ENCODE data around the gene PPP3CA.

Gene PPP3CA

DNA sequence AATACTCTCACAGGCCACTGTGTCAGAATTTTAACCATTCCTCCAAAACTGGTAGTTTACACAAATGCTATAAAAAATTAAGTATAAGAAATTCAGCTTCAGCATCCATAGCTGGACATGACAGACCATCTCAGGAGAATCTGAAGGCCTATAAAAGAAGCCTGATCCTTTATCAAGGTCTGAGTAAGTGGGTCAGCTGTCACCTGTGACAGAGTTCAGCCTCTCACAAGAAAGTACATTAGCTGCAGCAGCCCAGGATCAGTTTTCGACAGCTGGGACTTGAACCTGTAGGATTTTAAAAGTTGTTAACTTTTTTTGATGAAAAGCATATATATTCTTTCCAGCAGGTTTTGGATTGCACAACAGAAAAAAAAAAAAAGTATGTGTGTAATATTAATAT lies 60.7 kb downstream of the PPP3CA start:
- DNase-seq, result no peak

DNA sequence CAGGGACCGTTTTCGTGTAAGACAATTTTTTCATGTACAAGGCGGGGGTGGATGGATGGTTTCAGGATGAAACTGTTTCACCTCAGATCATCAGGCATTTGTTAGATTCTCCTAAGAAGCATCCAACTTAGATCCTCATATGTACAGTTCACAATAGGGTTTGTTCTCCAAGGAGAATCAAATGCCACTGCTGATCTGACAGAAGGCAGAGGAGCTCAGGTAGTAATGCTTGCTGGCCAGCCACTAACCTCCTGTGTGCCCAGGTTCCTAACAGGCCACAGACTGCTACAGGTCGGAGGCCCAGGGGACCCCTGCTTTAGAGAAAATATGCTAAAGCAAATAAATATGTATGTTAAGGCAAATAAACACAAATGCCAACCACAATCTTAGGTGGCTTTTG lies 61.3 kb downstream of the PPP3CA start:
- no peak for DNase-seq

DNA sequence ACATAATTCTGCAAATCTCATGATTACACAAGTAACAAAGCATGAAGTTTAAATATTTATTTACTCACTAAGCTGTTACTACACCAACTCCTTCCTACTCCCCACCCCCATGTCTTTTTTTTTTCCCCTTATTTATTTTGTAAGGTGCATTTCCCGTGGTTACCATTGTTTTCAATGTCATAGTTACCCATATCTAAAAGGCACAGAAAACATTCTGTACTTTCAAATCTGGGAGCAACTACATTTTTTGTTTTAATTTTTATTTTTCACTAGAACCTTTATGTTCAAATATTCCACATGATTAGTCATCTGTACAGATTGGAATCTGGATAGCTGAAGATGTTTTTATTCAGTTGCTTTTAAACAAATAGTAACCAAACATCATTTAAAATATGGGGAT lies 62.8 kb downstream of the PPP3CA start:
- no peak for DNase-seq

DNA sequence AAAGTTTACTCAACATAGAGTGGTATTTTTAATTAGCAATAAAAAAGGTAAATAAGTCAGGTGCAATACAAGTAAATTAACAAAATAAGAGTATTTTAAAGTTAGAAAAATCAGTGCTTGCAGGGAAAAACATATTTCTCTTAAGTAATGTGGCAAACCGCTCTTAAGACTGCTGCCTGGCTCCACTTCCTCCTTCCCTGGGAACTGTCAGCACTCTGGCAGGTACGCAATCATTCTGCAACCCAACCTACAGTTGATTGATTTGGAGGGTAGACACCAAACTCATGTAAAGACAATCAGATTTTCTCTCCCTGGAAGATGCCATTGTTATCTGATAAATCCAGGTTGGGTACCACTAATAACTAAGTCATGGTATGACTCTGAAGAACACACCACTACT lies 63.9 kb downstream of the PPP3CA start:
- no peak for DNase-seq

- no peak for DNase-seq
These were observed 65.1 kb downstream of the PPP3CA start for GRCh38 chr4:101282076-101282844.

DNA sequence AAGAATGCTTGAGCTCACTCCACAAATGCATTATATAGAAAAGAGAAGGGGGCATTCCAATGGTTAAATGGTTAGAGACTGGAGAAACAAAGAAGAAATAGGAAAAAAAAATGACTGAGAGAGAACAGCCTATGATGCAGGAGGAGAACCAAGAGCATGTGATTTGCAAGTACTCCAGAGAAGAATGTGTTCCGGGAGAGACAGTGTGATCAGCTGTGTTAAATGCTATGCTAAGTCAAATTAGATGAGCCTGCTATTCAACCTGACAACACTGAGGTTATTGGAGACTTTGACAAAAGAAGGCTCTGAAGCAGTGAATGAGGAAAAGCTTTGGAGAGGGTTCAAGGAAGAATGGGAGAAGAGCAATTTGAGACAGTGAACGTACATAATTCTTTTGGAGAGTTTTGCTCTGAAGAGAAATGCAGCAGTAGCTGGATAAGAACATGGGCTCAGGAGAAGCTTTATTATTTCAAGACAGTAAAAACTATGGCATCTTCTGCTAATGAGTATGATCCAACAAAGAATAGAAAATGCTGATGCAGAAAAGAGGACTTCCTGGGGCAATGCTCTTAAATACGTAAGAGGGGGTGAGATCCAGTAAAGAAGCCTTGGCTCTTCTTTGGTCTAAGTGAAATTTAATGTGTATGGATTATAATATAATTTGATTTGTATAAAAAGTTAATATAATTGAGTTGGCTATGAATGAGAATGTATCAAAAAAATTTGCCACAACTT lies 66.3 kb downstream of the PPP3CA start:
- DNase-seq, result no peak

- no peak for DNase-seq
These were observed 67.9 kb downstream of the PPP3CA start for GRCh38 chr4:101279377-101279871.

GRCh38 chr4:101277671-101278070 lies 69.7 kb downstream of the PPP3CA start:
- no peak for DNase-seq

DNA sequence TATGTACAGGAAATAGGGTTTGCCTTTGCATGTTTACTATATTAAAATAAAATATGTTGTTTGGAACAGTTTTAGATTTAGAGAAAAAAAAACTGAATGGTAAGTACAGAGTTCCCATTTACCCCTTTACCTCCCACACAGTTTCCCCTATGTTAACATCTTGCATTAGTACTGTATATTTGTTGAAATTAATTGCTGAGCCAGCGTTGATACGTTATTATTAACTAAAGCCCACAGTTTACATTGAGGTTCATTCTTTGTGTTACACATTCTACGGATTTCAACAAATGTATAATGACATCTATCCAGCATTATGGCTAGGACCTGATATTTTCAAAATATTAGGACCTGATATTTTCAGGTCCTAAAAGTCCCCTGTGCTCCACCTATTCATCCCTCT lies 70.7 kb downstream of the PPP3CA start:
- no peak for DNase-seq

- DNase-seq, result no peak
These were observed 72.2 kb downstream of the PPP3CA start for GRCh38 chr4:101274888-101275752.

DNA sequence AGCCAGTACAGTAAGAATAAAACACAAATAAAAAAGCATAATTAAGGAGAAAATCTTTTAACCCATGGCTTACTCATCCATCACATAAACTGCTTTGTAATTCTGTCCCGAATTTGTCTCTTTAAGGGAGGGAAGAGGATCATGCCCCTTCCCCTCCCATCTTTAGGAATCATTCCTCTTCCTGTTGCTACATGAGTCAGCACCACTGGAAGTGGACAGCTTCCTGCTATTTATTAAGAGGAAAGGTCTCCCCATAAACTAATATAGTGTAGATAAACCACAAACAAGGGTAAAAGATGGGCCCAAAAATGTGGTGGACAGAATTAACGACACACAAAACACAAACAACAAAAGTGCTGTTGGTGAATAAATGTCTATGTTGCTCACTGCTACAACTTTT lies 75.8 kb downstream of the PPP3CA start:
- DNase-seq, result no peak

GRCh38 chr4:101269682-101270081 lies 77.6 kb downstream of the PPP3CA start:
- DNase-seq, result no peak

GRCh38 chr4:101265816-101266172 lies 81.5 kb downstream of the PPP3CA start:
- DNase-seq, result no peak

GRCh38 chr4:101264993-101265815 lies 82.1 kb downstream of the PPP3CA start:
- DNase-seq, result no peak

- no peak for DNase-seq
These were observed 82.8 kb downstream of the PPP3CA start for GRCh38 chr4:101264512-101264911.

GRCh38 chr4:101262683-101263082 lies 84.6 kb downstream of the PPP3CA start:
- no peak for DNase-seq

GRCh38 chr4:101259876-101260275 lies 87.5 kb downstream of the PPP3CA start:
- no peak for DNase-seq

GRCh38 chr4:101258883-101259282 lies 88.4 kb downstream of the PPP3CA start:
- DNase-seq, result no peak

DNA sequence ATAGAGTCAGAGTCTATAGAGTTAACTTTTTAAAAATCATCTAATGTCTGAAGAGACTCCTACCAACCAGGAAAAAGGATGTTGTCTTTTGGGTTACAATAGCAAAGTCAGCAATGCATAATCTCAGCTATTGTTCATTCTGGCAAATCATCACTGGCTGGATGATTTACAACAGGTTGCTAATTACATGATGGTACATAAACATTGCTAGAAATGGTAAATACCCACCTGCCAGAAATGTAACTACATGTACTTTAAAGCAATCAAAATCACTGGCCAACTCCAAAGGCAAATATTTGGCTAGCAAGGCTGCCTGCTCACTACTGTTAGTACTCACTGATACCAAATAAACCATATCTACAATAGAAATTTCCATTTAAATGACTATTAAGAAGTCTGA lies 91.1 kb downstream of the PPP3CA start:
- DNase-seq, result no peak

GRCh38 chr4:101254776-101255175 lies 92.5 kb downstream of the PPP3CA start:
- DNase-seq, result no peak

DNA sequence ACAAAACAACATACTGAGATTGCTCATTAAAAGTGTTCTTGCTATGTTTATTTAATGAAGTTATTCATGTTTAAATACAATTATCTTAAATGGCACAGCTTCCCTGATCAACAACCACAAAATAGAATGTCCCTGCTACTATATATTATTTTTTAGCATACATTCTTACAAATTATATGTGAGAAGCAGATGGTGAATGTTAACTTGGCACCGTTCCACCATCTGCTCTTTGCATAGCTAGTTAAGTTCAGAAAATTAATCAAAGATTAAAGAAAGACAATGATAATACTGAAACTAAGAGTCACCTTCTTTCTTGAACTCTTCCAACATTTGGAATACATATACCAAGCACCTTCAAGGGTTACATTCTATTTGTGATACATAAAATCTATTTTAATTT lies 94.2 kb downstream of the PPP3CA start:
- DNase-seq, result no peak

- DNase-seq, result no peak
These were observed 94.6 kb downstream of the PPP3CA start for GRCh38 chr4:101252721-101253120.

- no peak for DNase-seq
These were observed 96.1 kb downstream of the PPP3CA start for GRCh38 chr4:101251261-101251660.
